Astrocyte of the spinal cord (primary cell): ENCODE data around the gene NOD1.

Experiments
- DNase-seq: peaks from one replicate; pipeline ENCODE4 v3.0.0; 2011; ENCODE audit warnings: low read depth, low spot score
- H3K4me3 ChIP-seq: 2 replicates; pipeline ENCODE4 v1.5.1; 2011; ENCODE audit warnings: low read depth, mild to moderate bottlenecking, low read length, moderate library complexity
- in situ Hi-C: cut with HindIII; loops from 2 replicates; pipeline ENCODE4 v1.10.0; 2017; ENCODE audit warnings: low sequenced_read_pairs
- TF ChIP-seq, protein P1 (sequence below): IDR thresholded peaks from 2 replicates; pipeline ENCODE4 v1.5.1; 2012; ENCODE audit warnings: low read depth, mild to moderate bottlenecking, low read length, inconsistent platforms

NOD1 gene

GRCh38 chr7:30429156-30429530 lies 49.4 kb downstream of the NOD1 start:
- H3K4me3 ChIP-seq, result no peak overlapping the region
- DNase-seq, result no peak
- TF ChIP-seq, protein P1, sequence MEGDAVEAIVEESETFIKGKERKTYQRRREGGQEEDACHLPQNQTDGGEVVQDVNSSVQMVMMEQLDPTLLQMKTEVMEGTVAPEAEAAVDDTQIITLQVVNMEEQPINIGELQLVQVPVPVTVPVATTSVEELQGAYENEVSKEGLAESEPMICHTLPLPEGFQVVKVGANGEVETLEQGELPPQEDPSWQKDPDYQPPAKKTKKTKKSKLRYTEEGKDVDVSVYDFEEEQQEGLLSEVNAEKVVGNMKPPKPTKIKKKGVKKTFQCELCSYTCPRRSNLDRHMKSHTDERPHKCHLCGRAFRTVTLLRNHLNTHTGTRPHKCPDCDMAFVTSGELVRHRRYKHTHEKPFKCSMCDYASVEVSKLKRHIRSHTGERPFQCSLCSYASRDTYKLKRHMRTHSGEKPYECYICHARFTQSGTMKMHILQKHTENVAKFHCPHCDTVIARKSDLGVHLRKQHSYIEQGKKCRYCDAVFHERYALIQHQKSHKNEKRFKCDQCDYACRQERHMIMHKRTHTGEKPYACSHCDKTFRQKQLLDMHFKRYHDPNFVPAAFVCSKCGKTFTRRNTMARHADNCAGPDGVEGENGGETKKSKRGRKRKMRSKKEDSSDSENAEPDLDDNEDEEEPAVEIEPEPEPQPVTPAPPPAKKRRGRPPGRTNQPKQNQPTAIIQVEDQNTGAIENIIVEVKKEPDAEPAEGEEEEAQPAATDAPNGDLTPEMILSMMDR, result no peak
- in situ Hi-C loops, result no loop called here

GRCh38 chr7:30428246-30429155 lies 50.1 kb downstream of the NOD1 start:
- no peak for DNase-seq
- in situ Hi-C loops, result no loop called here
- H3K4me3 ChIP-seq, result no peak overlapping the region
- TF ChIP-seq, protein P1, result no peak

DNA sequence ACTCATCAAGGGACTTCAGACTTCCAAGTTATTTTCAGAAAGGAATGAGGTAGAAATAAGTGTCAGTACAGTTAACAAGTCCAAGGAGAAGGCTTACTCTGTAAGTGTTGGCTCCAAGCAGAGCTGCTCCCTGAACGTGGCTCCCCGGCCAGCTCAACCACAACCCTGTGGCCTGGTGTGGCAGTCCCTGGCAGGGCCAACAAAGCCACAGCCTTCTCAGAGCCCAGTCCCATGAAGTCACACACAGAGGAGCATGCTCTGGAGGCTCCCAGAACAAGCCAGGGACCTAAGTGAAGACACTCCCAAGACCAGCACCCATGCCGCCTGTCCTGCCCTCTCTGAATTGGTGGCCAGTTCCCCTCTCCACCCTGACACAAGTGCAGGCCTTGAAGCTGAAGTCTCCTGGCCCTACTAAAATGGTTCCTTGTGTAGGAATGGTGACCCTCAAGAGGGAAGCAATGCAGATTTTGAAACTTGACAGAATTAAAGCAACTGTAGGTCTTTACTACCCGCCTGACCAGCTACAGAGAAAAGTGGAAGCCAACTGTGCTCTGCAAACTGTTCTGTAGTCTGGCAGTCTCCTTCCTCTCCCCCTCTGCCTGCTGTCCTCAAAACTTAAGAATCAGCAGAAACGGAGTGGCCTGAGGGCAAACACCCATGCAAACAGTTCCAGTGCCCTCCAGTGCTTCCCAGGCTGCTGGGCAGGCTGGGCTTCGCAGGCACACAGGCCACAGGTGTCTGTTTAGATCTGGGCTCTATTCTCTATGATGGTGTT lies 51.1 kb downstream of the NOD1 start:
- in situ Hi-C loops, result no loop called here
- DNase-seq, result no peak
- TF ChIP-seq, protein P1, result no peak
- H3K4me3 ChIP-seq, result no peak overlapping the region

GRCh38 chr7:30424506-30424905 lies 54.1 kb downstream of the NOD1 start:
- no peak for DNase-seq
- in situ Hi-C loops, result no loop called here
- TF ChIP-seq, protein P1, result no peak
- no peak overlapping the region for H3K4me3 ChIP-seq

- TF ChIP-seq, protein P1, result no peak
- H3K4me3 ChIP-seq, result no peak overlapping the region
- DNase-seq, result no peak
- in situ Hi-C loops, result no loop called here
Measured at GRCh38 chr7:30423788-30424505, 54.6 kb downstream of the NOD1 start.

DNA sequence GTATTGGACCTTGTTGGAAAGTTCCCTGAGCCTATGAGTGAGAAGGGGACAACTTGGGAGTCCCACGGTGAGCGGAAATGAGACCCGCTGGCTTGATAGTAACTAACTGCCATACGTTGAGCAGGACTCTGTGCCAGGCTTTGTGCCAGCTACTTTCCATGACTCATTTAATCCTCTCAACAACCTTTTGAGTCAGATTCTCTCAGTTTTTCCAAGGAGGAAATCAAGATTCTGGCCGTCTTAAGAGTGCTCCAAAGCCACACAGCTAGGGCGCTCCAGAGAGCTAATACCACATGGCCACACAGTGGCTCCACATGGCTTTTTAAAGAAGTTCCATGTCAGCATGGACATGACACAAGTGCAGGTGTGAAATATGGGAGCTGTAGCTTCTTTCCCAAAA lies 55.7 kb downstream of the NOD1 start:
- in situ Hi-C loops, result no loop called here
- TF ChIP-seq, protein P1, result no peak
- no peak overlapping the region for H3K4me3 ChIP-seq
- DNase-seq, result peak; percentile 54
